Tongue (tissue), 2 donors: ENCODE data around the gene CACNG6. TPM values are rescaled to one million over a fixed set of nuclear protein-coding genes. Genes with fewer than 3 reads are reported as not detected.

Source experiments
- DNase-seq: peaks from one replicate; pipeline ENCODE4 v3.0.0-alpha.2; 2015
- total RNA-seq: library from RNA; depleted of rRNA; stranded (reverse); fragments of >200 nt; gene quantifications from one replicate; pipeline ENCODE4 v1.2.3, GENCODE V29; 2014

Gene CACNG6
- total RNA-seq, 1 donor from 2014 or later = 22.2 TPM

DNA sequence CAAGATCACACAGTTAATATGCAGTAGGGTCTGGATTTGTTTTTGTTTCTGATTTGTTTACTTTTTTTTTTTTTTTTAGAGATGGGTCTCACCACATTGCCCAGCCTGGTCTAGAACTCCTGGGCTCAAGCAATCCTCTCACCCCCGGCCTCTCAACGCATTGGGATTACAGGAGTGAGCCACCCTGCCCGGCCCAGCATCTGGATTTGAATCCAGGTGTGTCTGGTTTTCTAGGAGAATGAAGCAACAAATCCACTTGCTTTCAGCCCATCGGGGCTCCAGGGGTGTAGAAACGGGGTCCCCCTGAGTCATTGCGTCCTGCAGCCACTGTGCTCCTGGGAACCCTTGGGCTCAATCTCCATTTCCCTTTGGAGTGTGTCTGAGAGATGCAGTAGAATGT is 22.1 kb upstream of the CACNG6 start:
- no peak for DNase-seq

- no peak for DNase-seq
These were observed 19.8 kb upstream of the CACNG6 start for GRCh38 chr19:53971673-53972072.

DNA sequence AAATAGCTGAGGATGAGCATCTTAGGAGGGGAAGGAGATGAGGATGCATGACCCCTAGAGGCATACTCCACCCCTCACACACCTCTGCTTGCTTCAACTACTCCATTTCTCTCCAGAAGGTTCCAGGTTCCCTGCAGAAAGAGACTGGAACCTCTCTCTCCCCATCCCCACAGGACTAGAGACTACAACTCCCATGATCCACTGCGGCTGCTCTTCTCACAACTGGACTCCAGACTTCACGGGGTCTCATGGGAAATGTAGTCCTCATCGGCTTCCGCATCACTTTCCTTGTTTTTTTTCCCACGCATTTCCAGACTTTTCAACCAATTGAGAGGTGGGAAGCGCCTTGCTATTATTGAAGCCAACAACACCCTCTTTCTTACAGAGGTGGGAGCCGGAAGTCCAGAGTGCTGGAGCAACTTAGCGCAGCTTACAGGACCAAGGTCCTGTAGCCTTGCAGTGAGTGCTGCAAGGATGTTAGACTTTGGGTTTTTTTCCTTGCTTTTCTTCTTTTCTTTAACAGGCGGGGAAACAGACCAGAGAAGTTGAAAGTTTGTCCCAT is 13.9 kb upstream of the CACNG6 start:
- peak; percentile 94 for DNase-seq

DNA sequence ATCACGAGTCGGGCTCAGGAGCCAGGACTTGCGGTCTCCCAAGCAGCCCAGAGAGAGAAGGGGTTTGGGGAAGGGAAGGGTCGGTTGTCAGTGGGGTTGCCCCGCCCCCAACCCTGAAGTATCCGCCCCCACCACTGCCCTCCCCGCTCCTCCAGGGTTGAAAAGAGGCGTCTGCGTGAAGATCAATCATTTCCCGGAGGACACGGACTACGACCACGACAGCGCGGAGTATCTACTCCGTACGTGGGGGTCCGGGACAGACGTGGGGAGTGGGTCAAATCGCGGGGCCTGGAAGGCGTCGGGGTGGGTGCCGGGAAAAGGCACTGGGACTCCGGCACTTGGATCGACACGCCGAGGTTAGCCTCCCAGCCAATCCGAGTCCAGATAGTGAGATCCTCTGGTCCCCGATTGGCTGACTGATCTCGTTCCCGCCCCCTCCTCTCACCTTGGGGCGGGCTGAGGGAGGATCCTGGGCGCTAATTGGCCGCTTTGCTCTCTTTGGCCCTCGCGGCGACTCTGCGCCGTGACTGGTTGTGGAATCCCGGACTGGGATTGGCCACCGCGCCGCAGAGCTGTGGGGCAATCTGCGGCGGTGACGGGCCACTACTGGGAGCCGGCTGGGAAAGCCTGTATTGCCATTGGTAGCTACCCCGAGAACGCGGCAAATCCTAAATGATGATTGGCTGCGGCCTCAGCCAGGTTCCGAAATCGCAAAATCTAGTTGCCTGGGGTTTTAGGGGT is 13.3 kb upstream of the CACNG6 start:
- peak; percentile 84 for DNase-seq

DNA sequence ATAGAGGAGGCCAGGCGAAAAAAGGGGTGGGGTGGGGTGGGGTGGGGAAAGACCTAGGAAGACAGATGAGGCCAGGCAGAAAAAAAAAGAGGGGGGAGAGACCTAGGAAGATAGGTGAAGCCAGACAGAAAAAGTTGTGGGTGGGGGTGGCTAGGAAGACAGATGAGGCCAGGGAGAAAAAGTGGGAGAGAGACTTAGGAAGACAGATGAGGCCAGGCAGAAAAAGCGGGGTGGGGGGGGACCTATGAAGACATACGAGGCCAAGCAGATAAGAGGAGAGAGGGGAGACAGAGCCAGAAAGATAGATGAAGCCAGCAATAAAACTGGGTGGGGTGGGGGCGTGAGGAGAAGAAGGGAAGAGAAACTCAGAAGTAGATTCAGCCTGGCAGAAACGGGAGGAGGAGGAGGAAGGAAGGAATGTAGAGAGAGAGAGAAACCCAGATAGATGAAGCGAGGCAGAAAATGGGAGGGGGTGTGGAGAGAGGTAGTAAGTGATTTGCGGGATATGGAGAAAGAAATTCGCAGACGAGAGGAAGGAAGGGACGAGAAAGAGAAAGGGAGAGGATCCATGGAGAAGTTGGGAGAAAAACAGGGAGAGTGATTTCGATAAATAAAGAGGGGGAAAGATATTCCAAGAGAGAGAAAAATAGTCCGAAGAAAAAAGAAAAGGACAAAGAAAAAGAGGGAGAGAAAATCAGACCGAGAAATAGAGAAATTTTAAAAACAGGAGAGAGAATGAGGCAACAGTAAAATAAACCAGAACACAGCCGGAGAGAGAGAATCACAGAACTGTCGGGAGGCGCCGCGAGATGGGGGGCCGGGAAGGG is 12.2 kb upstream of the CACNG6 start:
- no peak for DNase-seq

- no peak for DNase-seq
These were observed 10.7 kb upstream of the CACNG6 start for GRCh38 chr19:53980539-53981375.

DNA sequence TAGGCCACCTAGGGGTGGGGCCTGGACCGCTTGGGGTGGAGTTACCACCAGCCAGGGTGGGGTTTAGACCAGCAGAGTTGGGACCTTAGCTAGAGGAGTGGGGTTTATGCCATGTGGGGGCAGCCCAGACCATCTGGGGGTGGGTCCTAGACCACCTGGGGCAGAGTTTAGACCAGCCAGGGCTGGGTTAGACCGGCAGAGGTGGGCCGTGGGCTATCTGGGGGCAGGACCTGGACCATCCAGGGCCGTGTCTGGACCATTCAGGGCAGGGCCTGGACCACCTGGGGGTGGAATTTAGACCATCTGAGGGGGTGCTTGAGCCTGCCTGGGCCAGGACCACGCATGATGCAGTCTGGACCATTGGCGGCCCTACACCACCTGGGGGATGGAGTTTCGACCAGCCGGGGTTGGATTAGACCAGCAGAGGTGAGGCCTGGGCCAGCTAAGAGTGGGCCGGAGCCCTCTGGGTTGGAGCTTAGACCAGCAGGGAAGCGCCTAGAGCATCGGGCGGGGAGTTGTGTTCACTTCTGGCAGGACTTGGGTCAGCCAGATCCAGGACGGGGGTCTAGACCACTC is 10.0 kb upstream of the CACNG6 start:
- DNase-seq = no peak

DNA sequence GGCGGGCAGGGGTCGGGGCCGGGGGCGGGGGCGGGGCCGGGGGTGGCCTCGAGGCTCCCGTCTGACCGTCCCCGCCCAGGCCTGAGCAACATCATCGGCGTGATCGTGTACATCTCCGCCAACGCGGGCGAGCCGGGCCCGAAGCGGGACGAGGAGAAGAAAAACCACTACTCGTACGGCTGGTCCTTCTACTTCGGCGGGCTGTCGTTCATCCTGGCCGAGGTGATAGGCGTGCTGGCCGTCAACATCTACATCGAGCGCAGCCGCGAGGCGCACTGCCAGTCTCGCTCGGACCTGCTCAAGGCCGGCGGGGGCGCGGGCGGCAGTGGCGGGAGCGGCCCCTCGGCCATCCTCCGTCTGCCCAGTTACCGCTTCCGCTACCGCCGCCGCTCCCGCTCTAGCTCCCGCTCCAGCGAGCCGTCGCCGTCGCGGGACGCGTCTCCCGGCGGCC is 9.4 kb upstream of the CACNG6 start:
- peak; percentile 25 for DNase-seq

- peak; percentile 63 for DNase-seq
These were observed 8.8 kb upstream of the CACNG6 start for GRCh38 chr19:53982611-53983010.

DNA sequence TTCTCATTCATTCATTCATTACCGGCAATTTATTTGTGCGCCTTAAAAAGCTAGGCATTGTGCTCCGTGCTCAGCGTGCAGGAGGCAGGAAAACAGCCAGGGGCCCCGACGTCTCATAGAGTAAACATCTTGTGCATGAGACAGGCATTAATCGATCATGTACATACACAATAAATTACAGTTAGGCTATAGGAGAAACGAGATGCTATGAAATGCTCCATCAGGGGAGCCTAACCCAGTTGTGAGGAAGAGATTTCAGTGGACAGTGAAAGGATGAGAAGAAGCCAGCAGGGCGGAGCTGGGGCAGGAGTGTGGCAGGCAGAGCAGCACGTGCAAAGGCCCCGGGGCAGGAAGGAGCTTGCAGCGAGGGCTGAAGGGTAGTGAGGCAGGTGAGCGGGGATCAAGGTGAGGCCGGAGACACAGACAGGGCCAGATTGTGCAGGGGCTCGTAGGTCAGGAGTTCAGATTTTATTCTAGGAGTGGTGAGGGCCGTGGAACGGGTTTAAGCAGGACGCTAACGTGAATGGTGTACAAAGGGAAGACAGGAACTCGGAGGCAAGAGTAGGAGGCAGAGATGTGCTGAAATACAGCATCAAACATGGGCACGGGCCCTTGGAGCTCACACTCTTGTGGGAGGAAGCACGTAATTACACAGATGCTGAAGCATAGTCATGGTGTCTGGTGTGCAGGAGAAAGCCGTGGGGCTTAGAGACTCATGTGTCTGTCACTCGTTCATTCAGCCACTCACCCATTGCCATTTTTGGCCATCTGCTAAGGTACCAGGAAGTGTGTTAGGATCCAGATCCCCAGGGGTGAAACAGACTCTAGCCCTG is 7.8 kb upstream of the CACNG6 start:
- no peak for DNase-seq

DNA sequence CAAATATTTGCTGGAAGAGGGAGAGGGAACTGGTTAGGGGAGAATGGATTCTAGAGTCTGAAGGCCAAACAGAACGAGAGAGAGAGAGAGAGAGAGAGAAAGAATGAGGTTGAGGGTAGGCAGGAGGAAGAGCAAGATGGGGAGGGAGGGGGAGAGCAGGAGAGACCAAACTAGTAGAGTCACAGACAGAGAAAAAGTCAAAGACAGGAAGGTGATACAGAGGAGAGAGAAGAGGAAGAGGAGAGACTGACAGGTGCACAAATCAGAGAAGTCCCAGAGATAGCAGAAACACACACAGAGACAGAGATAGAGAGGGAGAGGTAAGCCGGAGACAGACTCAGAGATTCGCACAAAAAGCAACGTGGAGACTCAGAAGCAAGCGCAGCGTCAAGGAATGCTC is 5.6 kb upstream of the CACNG6 start:
- no peak for DNase-seq

DNA sequence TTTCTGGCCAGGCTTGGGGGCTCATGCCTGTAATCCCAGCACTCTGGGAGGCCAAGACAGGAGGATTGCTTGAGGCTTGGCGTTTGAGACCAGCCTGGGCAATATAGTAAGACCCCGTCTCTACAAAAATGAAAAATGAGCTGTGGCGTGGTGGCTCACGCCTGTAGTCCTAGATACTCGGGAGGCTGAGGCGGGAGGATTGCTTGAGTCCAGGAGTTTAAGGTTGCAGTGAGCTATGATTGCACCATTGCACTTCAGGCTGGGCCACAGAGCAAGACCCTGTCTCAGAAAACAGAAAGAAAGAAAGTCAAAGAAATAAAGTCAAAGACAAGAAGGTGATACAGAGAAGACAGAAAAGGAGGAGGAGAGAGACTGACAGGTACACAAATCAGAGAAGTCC is 2.5 kb upstream of the CACNG6 start:
- DNase-seq = no peak

DNA sequence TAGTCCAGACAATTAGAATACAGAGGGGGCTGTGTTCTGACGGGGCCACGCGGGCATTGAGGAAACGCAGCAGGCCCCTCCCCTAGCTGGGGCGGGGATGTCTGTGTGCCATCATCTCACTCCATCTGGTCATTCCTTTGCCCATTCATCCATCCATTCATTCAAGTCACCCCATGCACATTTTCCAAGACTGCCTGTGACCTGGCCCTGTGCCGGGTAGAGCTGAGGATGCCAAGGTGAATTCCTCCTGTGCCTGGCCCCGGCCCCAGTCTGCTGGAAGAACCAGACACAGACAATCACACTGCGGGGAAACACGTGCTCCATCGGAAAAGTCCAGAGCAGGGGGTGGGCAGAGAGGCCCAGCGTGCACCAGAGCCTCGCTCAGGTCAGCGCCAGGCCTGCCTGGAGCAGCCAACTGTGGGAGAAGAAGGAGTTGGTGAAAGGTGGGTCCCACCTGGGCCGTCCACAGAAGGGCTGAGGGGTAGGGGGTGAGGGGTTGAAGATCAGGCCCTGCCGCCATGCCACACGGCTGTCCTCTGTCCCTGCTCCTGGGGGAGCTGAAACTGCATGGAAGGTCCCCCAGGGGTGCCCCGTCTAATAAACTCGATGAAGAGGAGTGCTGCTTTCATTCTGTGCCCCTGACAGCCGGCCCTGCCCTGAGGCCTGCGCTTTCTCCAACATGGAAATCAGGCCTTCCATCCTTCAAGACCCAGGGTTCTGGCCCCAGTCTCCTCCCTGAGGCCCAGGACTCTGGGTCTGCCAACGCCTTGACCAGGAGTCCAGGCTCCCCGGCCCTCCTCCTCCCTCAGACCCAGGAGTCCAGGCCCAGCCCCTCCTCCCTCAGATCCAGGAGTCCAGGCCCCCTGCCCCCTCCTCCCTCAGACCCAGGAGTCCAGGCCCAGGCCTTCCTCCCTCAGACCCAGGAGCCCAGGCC is 1.6 kb upstream of the CACNG6 start:
- peak; percentile 21 for DNase-seq

GRCh38 chr19:53992211-53992610 is 774 bp downstream of the CACNG6 start:
- DNase-seq = no peak

- DNase-seq = no peak
These were observed 1.4 kb downstream of the CACNG6 start for GRCh38 chr19:53992815-53993214.

GRCh38 chr19:53993448-53993847 is 2.0 kb downstream of the CACNG6 start:
- no peak for DNase-seq

- no peak for DNase-seq
These were observed 3.4 kb downstream of the CACNG6 start for GRCh38 chr19:53994811-53995210.

DNA sequence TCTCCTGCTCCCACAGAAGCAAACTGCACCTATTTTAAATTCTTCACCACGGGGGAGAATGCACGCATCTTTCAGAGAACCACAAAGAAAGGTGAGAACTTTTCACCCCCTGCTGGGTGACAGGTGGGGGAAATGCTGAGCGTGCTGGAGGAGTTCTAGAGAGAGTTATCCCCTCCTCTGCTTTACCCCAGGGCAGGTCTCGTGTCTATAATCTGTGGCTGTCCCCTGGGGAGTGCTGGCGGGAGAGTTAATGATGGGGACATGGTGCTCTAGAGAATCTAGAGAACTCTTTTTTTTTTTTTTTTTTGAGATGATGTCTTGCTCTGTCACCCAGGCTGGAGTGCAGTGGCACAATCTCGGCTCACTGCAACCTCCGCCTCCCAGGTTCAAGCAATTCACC is 6.8 kb downstream of the CACNG6 start:
- DNase-seq = no peak

- no peak for DNase-seq
These were observed 8.3 kb downstream of the CACNG6 start for GRCh38 chr19:53999694-54000093.

DNA sequence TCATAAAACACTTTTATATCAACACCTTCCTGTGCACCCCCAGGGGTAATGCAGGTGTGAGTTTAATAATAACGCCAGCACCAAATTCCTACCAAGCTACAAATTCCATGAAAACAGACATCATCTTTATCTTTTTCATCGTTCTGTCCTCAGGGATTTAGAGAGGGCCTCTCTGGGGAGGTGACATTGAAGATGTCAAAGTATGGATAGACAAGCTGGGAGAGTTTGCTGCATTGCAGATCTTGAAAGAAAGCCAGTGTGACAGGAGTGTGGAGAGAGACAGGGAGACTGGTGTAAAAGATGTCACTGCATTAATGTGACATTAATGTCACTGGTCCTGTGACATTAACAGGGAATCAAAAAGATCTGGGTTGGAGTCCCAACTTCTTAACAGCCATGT is 10.1 kb downstream of the CACNG6 start:
- no peak for DNase-seq
